ENCODE results near the gene ATP5F1E. TPM values are rescaled to one million over a fixed set of nuclear protein-coding genes. Genes with fewer than 3 reads are reported as not detected.

Gene ATP5F1E
- total RNA-seq, 1 donor from 2014 or later, result 94.4 TPM

GRCh38 chr20:59017493-59018231, 14.5 kb downstream of the ATP5F1E start:
- Histone ChIP-seq H3K36me3 (ENCODE audit: insufficient read depth, low read length) (no peaks in the 10 kb centered on the region), H3K27me3 (ENCODE audit: insufficient read depth, low read length) (no peaks in the 10 kb centered on the region), H4K20me1 (ENCODE audit: insufficient read depth, low read length) (peaks cover 5% of the 10 kb centered on the region), H3K79me2 (ENCODE audit: insufficient read depth, low read length) (no peaks in the 10 kb centered on the region), H3K9ac (ENCODE audit: low read length) (no peak overlapping the region), H3K4me2 (ENCODE audit: low read length) (no peak overlapping the region), H2AFZ (ENCODE audit: low read depth, low read length) (no peak overlapping the region), H3K9me3 (ENCODE audit: insufficient read depth, low read depth, low read length) (no peaks in the 10 kb centered on the region), H3K27ac (ENCODE audit: low read depth, low read length) (no peak overlapping the region), H3K4me1 (ENCODE audit: insufficient read depth, low read length) (peaks cover 33% of the 10 kb centered on the region), H3K4me3 (ENCODE audit: insufficient read depth, low read depth, low read length) (no peak overlapping the region)
- H3K4me1 Mint-ChIP-seq (ENCODE audit: low read depth, unreplicated experiment), result peaks cover 26% of the 10 kb centered on the region
- H3K4me3 Mint-ChIP-seq (ENCODE audit: unreplicated experiment), result peak overlapping the region; percentile 27
- no peaks in the 10 kb centered on the region for H3K36me3 Mint-ChIP-seq (ENCODE audit: low read depth, unreplicated experiment)
- no peak overlapping the region for H3K27ac Mint-ChIP-seq (ENCODE audit: unreplicated experiment)
- no peak for DNase-seq (ENCODE audit: low read depth)
- H3K27me3 Mint-ChIP-seq (ENCODE audit: low read depth, unreplicated experiment), result no peaks in the 10 kb centered on the region
- TF ChIP-seq EZH2 (IDR thresholded peaks at IDR 0.05; ENCODE audit: insufficient read depth, low read length) (no peak), CTCF (IDR thresholded peaks at IDR 0.05; ENCODE audit: insufficient read depth, low read depth, low read length) (no peak)
- FAIRE-seq, result no peak
- no peaks in the 10 kb centered on the region for H3K9me3 Mint-ChIP-seq (ENCODE audit: unreplicated experiment)

- peaks cover 26% of the 10 kb centered on the region for H3K4me1 Mint-ChIP-seq (ENCODE audit: low read depth, unreplicated experiment)
- H3K27ac Mint-ChIP-seq (ENCODE audit: unreplicated experiment), result peak overlapping the region; percentile 8
- no peak for TF ChIP-seq EZH2 (IDR thresholded peaks at IDR 0.05; ENCODE audit: insufficient read depth, low read length)
- TF ChIP-seq CTCF (IDR thresholded peaks at IDR 0.05; ENCODE audit: insufficient read depth, low read depth, low read length), result no peak
- H3K27me3 Mint-ChIP-seq (ENCODE audit: low read depth, unreplicated experiment), result no peaks in the 10 kb centered on the region
- DNase-seq (ENCODE audit: low read depth) (no peak), FAIRE-seq (no peak)
- no peak overlapping the region for H3K9ac ChIP-seq (ENCODE audit: low read length)
- H3K4me3 ChIP-seq (ENCODE audit: insufficient read depth, low read depth, low read length), result no peak overlapping the region
- H2AFZ ChIP-seq (ENCODE audit: low read depth, low read length), result peak overlapping the region; percentile 6
- peak overlapping the region; percentile 24 for H3K4me2 ChIP-seq (ENCODE audit: low read length)
- H3K27ac ChIP-seq (ENCODE audit: low read depth, low read length), result no peak overlapping the region
- no peaks in the 10 kb centered on the region for H3K36me3 Mint-ChIP-seq (ENCODE audit: low read depth, unreplicated experiment)
- H4K20me1 ChIP-seq (ENCODE audit: insufficient read depth, low read length), result peaks cover 5% of the 10 kb centered on the region
- no peaks in the 10 kb centered on the region for H3K9me3 Mint-ChIP-seq (ENCODE audit: unreplicated experiment)
- peaks cover 33% of the 10 kb centered on the region for H3K4me1 ChIP-seq (ENCODE audit: insufficient read depth, low read length)
- H3K4me3 Mint-ChIP-seq (ENCODE audit: unreplicated experiment), result no peak overlapping the region
- H3K79me2 ChIP-seq (ENCODE audit: insufficient read depth, low read length), result no peaks in the 10 kb centered on the region
- H3K9me3 ChIP-seq (ENCODE audit: insufficient read depth, low read depth, low read length), result no peaks in the 10 kb centered on the region
- no peaks in the 10 kb centered on the region for H3K36me3 ChIP-seq (ENCODE audit: insufficient read depth, low read length)
- no peaks in the 10 kb centered on the region for H3K27me3 ChIP-seq (ENCODE audit: insufficient read depth, low read length)
Observed at GRCh38 chr20:59016795-59017492, 15.2 kb downstream of the ATP5F1E start.

Measured in astrocyte (in vitro differentiated cells and primary cell).